WI38 (cell line): ENCODE measurements around the gene CPLX4.
A peak's percentile ranks its signal among the peaks of the same experiment; 100 is the strongest.

Experiments used
- H3K4me3 ChIP-seq: 2 replicates; pipeline ENCODE4 v1.5.1; 2011; ENCODE audit warnings: low read depth, mild to moderate bottlenecking, control low read depth, low read length
- CTCF ChIP-seq: IDR thresholded peaks from 2 replicates; pipeline ENCODE4 v1.5.1; 2012; ENCODE audit warnings: low read depth, mild to moderate bottlenecking, control low read depth, low read length

Gene CPLX4

DNA sequence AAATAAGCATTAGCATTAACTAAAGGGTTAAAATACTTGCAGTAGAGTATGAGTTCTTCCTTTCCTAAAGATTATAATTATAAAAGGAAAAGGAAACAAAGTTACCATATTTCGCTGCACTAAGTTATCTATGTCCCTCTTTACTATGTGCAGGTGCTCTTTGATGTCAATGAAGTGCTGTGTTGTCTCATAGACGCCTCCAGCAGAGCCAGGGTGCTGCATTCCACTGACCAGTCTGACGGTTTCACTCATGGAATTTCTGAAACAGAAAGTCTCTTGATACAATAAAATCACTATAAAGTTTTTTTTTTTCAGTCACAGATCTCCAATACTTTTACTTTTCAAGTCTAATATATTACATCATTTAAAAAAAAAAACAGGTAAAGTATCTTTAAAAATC is 14.5 kb upstream of the CPLX4 start:
- TF ChIP-seq CTCF: no peak
- H3K4me3 ChIP-seq: no peak overlapping the region

DNA sequence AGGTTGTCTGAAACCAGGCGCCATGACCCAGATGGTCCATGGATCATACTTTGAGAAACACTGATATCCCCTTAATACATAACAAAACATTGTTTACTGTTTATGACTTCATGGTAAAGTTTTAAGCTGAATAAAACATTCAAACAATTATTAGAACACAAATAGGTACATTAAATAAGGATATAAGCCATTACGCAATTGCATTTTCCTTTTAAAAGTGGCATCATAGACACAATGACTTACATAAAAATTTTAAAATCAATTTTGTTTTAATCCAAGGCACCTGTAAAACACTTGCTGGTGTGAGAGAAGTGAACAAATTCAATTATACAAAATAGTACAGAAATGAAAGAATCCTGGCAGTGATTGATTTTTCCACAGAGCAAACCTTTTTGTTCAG is 10.2 kb upstream of the CPLX4 start:
- no peak overlapping the region for H3K4me3 ChIP-seq
- no peak for TF ChIP-seq CTCF

GRCh38 chr18:59325965-59326364 is 7.5 kb upstream of the CPLX4 start:
- TF ChIP-seq CTCF: no peak
- no peak overlapping the region for H3K4me3 ChIP-seq

DNA sequence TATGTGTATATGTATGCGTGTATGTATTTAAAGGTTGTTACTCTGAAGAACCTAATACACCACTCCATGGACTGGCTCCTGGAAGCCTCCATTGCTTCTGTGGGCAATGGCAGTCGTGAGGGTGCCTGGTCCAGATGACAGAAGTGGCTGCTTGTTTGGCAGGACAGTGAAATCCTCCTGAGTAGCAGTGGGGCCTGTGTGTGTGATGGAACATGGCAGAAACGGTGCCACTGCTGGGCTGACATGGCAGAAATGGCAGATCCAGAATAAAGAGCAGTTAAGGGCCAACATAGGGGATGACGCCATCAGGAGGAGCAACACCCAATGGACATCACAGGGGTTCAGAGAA is 6.1 kb upstream of the CPLX4 start:
- H3K4me3 ChIP-seq: no peak overlapping the region
- TF ChIP-seq CTCF: no peak

- H3K4me3 ChIP-seq: no peak overlapping the region
- TF ChIP-seq CTCF: no peak
These were observed 5.6 kb upstream of the CPLX4 start for GRCh38 chr18:59323931-59324622.

GRCh38 chr18:59311631-59312030 is 6.8 kb downstream of the CPLX4 start:
- no peak for TF ChIP-seq CTCF
- no peak overlapping the region for H3K4me3 ChIP-seq

DNA sequence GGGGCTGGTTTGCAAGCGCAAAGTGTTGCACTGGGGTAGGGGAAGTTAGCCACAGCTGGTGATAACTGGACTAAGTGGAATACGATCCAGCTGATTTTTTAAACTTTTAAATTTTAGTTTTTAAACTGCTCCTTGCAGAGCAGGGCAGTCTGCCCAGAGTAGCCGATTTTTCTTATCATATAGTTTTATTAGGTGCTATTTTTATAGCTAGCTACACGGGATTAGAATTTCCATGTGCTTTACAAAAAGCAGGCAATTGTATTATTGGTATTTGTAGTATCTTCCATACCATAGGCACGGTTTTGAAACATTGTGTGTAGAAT is 9.6 kb downstream of the CPLX4 start:
- H3K4me3 ChIP-seq: peak overlapping the region; percentile 40
- TF ChIP-seq CTCF: no peak
